Measurements from ENCODE around the gene MYBBP1A. TPM values are rescaled to one million over a fixed set of nuclear protein-coding genes. Genes with fewer than 3 reads are reported as not detected.

Gene MYBBP1A
- total and polyA plus RNA-seq, 2 of the 13 experiments (the other 11 are each of a cell fraction or from before 2014, with no cell fraction given): 18.6 to 54.8 TPM

- TF ChIP-seq MLX (CRISPR knock-in tag; IDR thresholded peaks at IDR 0.05) (peak; percentile 70; the same call in 1 of the 2 replicates), ZNF44 (CRISPR knock-in tag; IDR thresholded peaks at IDR 0.05) (no peak), GTF2F1 (IDR thresholded peaks at IDR 0.05; ENCODE audit: low read length) (no peak), ZZZ3 (CRISPR knock-in tag; IDR thresholded peaks at IDR 0.05; ENCODE audit: borderline replicate concordance) (no peak), MYPOP (CRISPR knock-in tag; IDR thresholded peaks at IDR 0.05) (peak; percentile 74; the same call in 1 of the 2 replicates), SNAPC2 (CRISPR knock-in tag; IDR thresholded peaks at IDR 0.05) (peak; percentile 73; the same call in 1 of the 2 replicates), THAP8 (CRISPR knock-in tag; IDR thresholded peaks at IDR 0.05; ENCODE audit: borderline replicate concordance) (no peak), ZBTB14 (CRISPR knock-in tag; IDR thresholded peaks at IDR 0.05) (no peak), KMT2A (CRISPR knock-in tag; IDR thresholded peaks at IDR 0.05) (no peak), HDAC6 (IDR thresholded peaks at IDR 0.05; ENCODE audit: low read depth, low read length) (no peak), SMARCC2 (IDR thresholded peaks at IDR 0.05) (no peak), KLF9 (CRISPR knock-in tag; IDR thresholded peaks at IDR 0.05; ENCODE audit: low read depth) (no peak; the same call in 1 of the 2 replicates), NAIF1 (CRISPR knock-in tag; IDR thresholded peaks at IDR 0.05; ENCODE audit: borderline replicate concordance) (no peak; the same call in 1 of the 2 replicates), TCF7 (IDR thresholded peaks at IDR 0.05; ENCODE audit: low read depth) (no peak), DMAP1 (CRISPR knock-in tag; IDR thresholded peaks at IDR 0.05) (no peak), XBP1 (CRISPR knock-in tag; IDR thresholded peaks at IDR 0.05) (peak; percentile 87; the same call in 1 of the 2 replicates), ARID4A (CRISPR knock-in tag; IDR thresholded peaks at IDR 0.05; ENCODE audit: borderline replicate concordance) (peak; percentile 70; the same call in 1 of the 2 replicates), PHF8 (CRISPR knock-in tag; IDR thresholded peaks at IDR 0.05) (no peak), ZNF230 (CRISPR knock-in tag; IDR thresholded peaks at IDR 0.05) (peak; percentile 77; the same call in 1 of the 2 replicates), KDM3A (CRISPR knock-in tag; IDR thresholded peaks at IDR 0.05; ENCODE audit: low read depth) (no peak; the same call in 1 of the 2 replicates), ZNF619 (CRISPR knock-in tag; IDR thresholded peaks at IDR 0.05) (no peak), ZNF550 (CRISPR knock-in tag; IDR thresholded peaks at IDR 0.05; ENCODE audit: borderline replicate concordance) (no peak), ZNF792 (CRISPR knock-in tag; IDR thresholded peaks at IDR 0.05) (peak; percentile 92), NCOA1 (CRISPR knock-in tag; IDR thresholded peaks at IDR 0.05) (no peak)
Measured at GRCh38 chr17:4492721-4493561, 62.2 kb downstream of the MYBBP1A start (continued).
